ENCODE measurements around the gene CDCA8.
"Not testable (repeated sequence)": the region's sequence is repeated elsewhere in the genome, so short reads cannot be mapped to it uniquely, and the experiment has no call there.

CDCA8 gene

DNA sequence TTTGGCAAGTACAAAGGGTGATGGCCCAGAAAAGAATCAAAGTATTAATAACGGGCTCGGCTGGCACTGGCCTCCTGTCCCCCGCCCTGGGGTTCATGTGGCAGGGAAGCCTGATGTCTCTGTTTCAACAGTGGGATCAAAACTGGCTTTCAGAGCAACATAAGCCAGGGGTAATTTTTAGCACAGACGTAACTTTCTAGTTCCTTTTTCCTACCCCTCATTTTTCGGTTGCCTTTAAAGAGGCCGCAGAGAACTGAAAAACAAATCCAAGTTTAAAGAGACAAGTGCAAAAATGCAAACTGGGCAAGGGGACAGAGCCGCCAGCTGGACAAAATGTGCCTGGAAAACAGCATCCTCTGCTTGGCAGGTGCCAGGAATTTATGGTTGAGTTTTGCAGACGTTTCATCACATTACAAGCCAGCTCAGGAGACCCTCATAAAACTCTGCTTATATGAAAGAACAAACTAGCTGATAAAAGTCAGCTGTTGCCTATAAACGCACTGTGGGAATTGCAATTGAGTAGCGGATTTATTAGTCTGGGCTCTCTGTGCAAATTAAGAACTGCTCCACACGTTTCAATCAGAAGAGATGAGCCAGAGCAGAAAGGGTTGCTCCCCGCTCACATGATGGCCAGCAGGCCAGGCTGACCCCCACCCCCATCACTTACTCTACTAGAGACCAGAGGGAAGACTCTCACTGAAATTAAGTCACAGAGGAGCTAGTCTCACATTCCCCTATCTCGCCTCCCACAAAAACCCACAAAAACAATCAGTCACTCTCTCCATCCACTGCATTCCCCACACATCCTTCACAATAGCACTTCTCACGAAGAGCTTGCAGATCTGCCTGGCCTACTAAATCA, 15.8 kb upstream of the CDCA8 start:
- no peak for DNase-seq

DNA sequence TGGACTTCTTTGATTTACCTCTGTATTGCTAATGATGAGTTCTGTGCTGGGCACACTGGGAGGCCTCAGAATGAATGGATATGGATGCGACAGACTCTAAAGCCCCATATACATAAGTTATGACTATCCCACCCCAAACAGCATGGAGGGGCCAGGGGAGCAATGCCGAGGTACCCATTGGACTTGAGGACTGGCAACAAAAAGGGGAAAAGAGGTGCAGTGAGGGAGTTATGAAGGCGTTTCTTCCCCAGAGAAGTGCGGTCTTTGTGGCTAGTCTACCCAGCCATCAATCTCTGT, 15.2 kb upstream of the CDCA8 start:
- DNase-seq = no peak

DNA sequence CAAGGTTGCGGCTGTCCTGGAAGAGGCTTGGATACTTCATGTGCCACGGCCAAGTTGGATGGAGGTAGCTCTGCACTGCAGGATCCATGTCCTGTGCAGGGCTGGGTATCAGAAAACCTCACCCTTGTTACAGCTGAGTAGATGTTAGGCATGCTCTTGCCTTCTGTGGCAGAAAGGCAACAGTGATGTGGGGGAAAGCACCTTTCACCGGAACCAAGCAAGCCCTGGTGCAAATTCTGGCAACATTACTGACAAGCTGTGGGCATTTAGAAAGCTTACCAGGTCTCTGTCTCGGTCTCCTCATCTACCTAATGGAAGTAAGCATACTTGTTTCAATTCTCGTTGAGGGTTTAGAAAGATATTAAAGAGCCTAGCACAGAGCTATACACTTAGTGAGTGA, 14.5 kb upstream of the CDCA8 start:
- no peak for DNase-seq

DNA sequence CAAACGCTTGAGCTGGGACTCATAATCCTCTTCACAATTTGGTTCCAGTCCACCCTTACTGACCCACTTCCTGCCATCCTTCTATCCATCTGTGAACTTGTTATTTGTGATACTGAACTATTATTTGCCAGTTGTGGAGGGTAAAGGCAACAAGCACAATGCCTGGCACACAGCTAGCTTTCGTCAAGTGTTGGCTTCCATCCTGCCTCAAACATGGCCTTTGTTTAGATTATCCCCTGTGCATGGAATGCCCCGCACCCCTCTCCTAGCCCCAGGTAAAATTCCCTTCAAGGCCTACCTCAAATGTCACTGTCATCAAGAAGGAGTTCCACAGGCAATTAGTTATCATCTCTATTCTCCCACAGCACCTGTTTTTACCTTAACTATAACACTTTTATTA, 11.4 kb upstream of the CDCA8 start:
- no peak for DNase-seq

DNA sequence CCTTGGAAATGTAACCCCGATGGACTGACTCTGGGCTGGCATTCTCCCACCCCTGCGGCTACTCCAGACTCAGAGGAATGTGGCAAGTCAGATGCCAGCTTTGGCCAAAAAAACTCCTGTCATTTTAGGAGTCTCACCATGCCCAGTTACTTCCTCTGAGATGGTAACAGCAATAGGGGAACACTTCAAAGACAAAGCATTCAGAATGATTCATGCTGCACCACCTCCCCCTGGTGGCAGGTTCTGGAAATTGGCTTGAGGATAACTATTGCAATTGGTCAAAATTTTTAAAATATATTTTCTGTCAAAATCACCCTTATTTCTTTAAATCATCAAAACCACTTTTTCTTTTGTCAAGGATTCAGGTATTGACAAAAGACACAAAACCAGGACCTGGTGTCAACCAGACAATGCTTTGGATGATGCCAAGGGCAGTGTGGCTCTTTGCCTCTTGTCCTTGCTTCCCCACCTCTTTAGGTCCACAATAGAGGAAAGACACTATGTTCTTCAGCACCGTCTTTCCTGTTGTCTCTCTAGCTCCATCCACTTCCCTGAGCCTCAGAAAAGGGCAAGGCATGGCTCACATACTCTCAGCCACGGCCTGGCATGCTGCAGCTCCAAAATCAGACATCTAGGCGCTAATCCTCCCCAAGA, 9.9 kb upstream of the CDCA8 start:
- DNase-seq = peak; percentile 75

DNA sequence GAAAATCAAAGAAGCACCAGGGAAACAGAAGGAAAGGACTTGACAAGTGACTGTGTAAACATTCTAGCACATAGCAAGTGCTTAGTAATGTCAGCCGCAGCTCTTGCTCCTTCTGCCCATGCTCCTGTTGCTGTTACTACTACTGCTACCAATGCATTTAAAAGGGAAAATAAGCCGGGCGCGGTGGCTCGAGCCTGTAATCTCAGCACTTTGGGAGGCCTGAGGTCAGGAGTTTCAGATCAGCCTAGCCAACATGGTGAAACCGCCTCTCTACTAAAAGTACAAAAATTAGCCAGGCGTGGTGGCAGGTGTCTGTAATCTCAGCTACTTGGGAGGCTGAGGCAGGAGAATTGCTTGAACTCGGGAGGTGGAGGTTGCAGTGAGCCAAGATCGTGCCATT, 8.1 kb upstream of the CDCA8 start:
- not testable (repeated sequence) for DNase-seq

DNA sequence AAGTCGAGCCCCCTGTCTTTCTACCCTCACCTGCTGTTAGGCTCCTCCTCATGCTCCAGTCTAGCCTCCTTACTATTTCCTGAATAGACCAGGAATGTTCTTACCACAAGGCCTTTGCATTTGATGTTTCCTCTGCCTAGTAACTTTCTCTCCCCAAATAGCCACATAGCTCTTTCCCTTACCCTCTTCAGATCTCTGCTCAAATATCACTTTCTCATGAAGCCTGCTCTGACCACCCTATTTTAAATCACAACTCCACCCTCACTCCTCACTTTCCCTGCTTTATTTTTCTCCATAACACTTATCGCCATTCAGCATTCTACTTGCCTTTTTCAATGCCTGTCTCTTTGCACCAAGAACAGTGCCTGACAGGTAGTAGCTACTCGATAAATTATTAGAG, 6.6 kb upstream of the CDCA8 start:
- no peak for DNase-seq

DNA sequence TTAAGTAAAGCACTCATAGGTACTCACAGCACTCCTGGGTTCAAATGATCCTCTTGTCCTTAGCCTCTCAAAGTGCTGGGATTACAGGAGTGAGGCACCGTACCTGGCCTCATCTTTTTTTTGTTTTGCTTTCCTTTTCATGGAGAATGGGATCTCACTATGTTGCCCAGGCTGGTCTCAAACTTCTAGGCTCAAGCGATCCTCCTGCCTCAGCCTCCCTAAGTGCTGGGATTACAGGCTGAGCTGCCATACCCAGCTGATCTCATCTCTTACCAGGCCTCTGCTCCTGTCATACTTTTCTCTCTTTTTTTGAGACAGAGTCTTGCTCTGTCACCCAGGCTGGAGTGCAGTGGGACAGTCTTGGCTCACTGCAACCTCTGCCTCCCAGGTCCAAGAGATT, 4.6 kb upstream of the CDCA8 start:
- DNase-seq = not testable (repeated sequence)

DNA sequence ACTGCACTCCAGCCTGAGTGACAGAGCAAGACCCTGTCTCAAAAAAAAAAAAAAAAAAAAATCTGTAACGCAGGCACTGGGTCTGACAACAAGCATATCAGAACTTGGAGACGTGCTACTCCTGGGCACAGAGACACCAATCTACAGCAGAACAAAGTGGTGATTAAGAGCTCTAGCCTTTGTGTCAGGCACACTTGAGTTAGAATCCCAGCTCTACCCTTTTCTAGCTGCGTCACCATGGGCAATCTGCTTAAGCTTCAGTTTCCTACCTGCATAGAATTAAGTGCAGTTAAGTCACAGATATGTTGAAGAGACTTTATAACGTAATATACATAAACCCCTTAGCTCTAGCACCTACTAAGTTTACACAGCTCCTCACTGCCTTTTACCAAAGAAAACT, 3.4 kb upstream of the CDCA8 start:
- no peak for DNase-seq

DNA sequence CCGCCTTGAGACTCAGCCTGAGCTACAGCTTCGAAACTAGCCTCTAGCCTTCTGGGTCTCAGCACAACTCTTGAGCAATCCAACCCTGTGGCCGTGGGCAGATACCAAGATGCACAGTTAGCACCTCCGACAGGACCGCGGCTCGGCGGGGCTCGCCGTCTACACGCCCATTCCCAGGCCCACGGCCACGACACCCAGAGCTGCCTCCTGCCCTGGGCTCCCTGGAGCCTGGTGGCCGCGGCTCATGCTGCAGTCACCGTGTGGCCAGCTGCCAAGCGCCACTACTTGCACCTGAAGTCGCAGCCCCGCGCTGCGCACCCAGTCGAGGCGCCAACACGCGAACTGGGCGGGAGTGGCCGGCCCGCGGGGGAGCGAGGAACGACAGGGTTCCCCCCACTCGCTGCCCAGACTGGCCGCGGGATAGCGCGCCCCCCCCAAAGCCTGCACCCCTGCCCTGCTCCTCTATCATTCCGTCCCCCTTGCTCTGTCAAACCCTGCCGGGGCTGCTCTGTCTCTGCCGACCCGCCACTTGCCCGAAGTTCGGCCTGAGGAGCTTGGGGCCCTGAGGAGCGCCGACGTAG, 729 bp upstream of the CDCA8 start:
- peak; percentile 67 for DNase-seq

DNA sequence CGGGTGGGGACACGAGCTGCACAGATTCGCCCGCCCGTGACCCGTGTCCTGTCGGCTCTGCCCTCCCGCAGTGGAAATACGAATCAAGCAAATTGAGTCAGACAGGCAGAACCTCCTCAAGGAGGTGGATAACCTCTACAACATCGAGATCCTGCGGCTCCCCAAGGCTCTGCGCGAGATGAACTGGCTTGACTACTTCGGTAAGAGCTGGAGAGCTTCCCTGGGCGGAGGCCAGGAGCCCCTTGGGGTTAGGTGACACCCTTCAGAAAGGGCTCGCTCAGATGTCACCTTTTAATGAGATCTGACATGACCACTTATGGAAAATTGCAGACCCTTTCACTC, 489 bp downstream of the CDCA8 start:
- DNase-seq = no peak

DNA sequence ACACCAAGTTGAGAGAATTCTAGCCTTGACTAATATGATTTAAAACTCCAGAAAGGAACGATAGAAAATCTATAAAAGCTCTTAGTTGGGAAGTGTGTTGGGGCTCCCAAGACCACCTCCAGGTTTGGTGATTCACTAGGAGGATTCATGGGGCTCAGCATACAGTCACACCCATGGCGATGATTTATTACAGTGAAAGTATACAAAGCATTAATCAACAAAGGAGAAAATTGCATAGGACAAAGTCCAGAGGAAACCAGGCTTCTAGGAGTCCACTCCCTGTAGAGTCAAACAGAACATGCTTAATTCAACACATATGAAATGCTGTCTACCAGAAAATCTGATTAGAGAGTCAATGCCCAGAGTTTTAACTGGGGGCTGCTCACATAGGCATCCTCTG, 4.8 kb downstream of the CDCA8 start:
- no peak for DNase-seq

DNA sequence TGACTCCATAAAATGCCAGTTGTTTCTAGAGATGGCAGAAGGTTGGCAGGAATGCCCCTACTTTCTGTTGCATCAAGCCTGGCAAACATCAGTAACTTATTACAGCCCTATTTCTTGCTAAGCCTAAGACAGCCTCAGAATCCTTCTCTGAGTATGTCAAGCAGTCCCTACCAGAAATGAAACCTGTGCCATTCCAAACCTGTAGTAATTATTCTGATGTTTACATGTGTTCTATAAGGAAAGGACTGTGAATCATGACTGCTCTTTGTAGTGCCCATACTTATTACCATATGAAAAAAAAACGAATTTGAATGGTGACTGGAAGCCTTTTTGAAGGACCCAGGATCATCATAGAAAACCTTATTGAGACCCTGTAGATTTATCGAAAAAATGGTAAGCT, 5.4 kb downstream of the CDCA8 start:
- DNase-seq = no peak

DNA sequence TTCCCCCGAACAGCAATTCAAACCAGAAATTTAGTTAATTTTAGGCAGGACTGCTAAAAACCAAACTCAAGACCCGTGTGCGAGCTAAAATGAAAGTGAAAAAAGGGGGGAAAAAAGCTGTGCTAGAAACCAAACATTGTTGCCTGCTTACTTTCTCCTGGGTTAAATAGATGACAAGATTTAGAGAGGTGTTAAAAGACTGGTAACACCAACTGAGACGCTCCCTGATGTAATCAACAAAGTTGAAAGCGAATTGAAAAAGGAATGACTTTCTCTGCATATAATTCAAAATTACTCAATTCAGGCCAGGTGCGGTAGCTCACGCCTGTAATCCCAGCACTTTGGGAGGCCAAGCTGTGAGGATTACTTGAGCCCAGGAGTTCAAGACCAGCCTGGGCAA, 6.8 kb downstream of the CDCA8 start:
- no peak for DNase-seq

DNA sequence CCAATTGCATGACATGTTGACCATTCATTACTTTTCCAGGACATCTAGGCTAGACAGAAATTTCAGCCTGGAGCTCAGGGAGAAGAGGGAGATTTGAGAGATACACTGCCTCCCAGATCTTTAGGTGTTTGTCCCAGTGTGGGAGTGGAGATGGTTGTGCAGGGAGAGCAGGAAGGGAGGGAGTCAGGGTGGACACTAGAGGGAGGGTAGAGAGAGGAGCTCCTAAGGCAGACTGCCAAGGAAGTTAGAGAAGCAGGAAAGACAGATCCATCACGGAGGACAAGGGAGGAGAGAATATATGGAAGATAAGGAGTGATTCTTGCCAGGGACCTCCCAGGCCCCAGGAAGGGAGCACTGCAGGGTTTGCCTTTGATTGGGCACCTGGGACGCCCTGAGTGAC, 8.7 kb downstream of the CDCA8 start:
- DNase-seq = no peak

DNA sequence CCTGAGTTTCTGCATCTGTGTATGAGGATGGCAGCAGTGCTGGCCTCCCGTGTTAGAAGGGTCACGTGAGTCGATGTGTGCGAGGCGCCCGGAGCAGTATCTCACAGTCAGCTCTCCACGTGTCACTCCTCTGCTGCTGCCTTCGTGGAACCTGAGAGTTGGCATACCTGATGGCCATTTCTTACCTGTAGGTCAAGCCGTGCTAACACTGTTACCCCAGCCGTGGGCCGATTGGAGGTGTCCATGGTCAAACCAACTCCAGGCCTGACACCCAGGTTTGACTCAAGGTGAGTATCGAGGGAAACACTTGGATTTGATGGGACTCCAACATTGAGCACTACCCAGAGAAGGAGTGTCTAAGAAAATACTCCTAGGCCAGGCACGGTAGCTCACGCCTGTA, 10.7 kb downstream of the CDCA8 start:
- DNase-seq = no peak

DNA sequence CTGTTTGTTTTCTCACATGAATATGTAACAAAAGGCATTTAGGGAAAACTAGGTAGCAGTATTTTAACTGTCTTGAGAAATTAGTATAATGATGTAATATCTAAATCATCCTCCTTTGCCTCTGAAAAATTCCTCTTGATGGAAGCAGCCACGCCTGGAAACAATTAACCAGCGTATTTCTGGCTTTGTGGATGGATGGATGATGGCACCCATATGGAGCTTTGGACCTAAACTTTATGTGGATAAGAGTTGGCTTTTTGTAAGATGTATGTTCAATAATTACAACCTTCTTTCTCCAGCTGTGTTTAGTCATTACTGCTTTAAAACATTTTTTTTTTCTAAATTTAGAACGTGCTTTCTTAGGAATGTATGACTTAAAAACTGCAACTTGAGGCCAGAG, 12.7 kb downstream of the CDCA8 start:
- no peak for DNase-seq

DNA sequence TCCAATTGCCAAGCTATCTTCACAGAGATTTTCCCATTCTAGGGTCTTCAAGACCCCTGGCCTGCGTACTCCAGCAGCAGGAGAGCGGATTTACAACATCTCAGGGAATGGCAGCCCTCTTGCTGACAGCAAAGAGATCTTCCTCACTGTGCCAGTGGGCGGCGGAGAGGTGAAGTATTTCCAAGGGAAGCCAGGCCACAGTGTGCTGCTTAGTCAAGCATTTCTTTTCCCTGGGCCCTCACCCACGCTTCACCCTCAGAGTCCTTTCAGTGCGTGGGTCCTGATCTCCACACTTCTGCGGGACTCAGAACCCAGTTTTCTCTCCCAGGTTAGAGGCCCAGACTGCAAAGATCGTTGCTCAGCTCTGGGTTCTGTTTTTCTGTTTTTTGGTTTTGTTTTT, 13.1 kb downstream of the CDCA8 start:
- no peak for DNase-seq

DNA sequence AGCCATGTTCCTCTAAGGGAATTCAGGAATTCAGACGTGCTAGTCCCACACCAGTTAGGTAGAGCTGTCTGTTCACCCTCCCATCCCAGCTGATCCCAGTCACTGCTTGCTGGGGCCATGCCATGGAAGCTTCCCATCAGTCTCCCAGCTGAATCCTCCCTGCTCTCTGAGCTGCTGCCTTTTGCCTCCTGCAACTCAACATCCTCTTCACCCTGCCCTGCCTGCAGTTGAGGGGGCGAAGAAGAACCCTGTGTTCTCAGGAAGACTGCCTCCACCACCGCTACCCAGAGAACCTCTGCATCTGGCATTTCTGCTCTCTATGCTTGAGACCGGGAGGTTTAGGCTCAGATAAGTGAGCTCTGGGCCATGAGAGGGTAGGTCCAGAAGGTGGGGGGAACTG, 16.2 kb downstream of the CDCA8 start:
- no peak for DNase-seq

DNA sequence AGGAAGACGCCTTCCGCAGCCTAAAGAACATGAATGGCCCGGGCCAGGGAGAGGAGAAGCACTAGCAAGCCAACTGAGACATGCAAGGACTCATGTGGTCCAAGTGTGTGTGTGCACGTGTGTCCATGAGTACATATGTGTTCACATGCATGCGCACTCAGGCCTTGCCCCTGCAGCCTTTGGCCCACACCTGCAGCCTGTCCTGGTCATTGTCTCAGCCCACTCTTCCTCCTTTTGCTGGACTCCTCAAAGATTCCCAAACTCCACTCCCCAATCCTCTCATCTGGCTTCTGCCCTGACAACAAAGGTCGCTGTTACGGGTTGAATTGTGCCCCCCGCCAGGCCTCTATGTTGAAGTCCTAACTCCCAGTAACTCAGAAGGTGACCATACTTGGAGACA, 21.9 kb downstream of the CDCA8 start:
- no peak for DNase-seq

DNA sequence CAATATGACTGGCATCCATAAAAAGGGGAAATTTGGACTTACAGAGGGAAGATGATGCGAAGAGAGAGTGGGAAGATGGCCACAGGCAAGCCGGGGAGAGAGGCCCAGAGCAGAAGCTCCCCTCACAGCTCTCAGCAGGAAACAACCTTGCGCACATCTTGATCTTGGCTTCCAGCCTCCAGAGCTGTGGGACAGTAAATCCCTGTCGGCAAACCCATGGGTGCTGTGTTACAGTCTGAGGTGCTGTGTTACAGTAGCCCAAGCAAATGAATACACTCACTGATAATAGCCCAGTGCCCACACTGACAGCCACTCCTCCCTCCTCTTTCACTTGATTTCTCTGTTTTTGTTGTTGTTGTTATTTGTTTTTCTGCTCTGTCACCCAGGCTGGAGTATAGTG, 22.4 kb downstream of the CDCA8 start:
- no peak for DNase-seq

DNA sequence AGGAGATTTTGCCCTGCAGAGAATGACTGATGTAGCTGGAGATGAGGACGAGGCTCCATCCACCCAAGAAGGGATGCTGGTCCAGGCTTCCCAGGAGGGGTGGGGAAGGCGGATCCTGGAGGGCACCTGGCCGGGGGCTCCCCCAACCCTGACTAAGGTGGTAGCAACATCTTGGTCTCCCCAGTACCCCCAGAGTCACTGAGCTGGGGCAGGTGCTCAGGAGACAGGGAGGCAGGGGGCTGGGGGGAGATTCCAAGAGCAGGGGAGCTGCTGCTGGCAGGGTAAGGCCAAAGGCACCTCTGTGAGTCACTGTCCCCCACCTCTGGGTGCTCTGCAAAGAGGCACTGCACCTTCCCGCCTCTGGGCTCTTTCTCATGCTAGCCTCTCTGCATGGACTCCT, 24.0 kb downstream of the CDCA8 start:
- no peak for DNase-seq

DNA sequence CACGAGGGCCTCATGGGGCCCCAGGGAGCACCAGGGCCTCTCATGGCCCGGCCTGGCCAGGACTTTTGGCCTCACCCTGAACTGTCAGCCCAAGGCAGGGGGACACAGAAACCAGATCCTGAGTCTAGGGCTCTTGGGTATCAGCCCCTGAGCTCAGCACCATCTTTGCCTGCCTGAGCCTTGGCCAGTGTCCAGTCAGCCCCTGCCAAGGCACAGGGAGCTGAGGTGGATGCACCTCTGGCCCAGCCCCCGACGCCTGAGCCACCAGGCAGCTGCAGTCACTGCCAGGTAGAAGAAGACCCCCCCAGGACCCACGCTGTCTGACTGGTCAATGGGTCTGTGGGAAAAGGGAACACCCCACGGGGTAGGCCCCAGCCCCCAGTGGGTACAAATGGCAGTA, 25.3 kb downstream of the CDCA8 start:
- DNase-seq = no peak

DNA sequence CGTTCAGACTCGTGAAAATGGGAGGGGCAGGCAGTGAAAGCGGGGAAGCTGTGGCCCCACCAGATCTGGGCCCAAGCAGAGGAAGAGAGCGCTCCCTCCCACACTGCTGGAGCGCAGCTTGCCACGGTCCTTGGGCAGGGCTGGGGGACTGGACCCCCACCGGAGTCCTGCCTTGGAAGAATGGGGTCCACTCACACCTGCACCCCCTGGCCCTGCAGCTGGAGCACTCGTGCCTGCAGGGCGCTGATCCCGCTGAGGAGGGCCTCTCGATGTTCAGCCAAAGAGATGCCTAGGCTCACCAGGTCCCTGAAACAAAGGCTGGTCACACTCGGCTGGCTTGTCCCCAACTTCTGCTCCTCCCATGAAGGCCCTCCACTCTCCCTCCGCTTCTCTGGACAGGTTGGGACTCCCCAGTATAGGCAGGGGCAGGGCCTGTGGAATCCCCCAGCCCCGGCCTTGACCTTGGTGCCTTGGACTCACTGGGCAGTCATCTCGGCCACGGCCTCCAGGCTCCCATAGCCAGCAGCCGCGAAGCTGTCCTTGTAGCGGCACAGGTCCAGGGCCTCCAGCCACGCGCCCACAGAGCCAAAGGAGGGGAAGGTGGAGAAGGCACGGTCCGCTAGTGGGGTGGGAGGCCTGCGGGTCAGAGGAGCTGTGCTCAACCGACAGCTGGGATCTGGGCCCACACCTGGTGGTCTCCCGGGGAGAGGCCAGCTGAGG, 26.0 kb downstream of the CDCA8 start:
- DNase-seq = no peak
